VCaP (cell line): ENCODE measurements around the gene ABHD12.
A peak's percentile ranks its signal among the peaks of the same experiment; 100 is the strongest.

Experiments
- H3K27ac ChIP-seq: fragments of 450-650 bp; 2 replicates; pipeline ENCODE4 v1.5.1; 2017
- CTCF ChIP-seq: fragments of 450-650 bp; conservative IDR thresholded peaks from 2 replicates; pipeline ENCODE4 v1.5.1; 2017; ENCODE audit warnings: mild to moderate bottlenecking, moderate library complexity

ABHD12 gene

GRCh38 chr20:25277941-25278521 lies 112.6 kb downstream of the ABHD12 start:
- H3K27ac ChIP-seq = peak overlapping the region; percentile 94
- no peak for TF ChIP-seq CTCF

- no peak for TF ChIP-seq CTCF
- H3K27ac ChIP-seq = peak overlapping the region; percentile 94
Measured at GRCh38 chr20:25277051-25277801, 113.4 kb downstream of the ABHD12 start.

GRCh38 chr20:25276533-25277050 lies 114.0 kb downstream of the ABHD12 start:
- no peak for TF ChIP-seq CTCF
- peak overlapping the region; percentile 94; the same call in 1 of the 2 replicates for H3K27ac ChIP-seq

GRCh38 chr20:25275813-25276532 lies 114.7 kb downstream of the ABHD12 start:
- no peak overlapping the region for H3K27ac ChIP-seq
- TF ChIP-seq CTCF = no peak

- no peak for TF ChIP-seq CTCF
Measured at GRCh38 chr20:25274891-25275812, 115.5 kb downstream of the ABHD12 start.

GRCh38 chr20:25274481-25274880 lies 116.2 kb downstream of the ABHD12 start:
- TF ChIP-seq CTCF = no peak
- H3K27ac ChIP-seq = no peak overlapping the region

More at GRCh38 chr20:25274891-25275812, 115.5 kb downstream of the ABHD12 start:
- H3K27ac ChIP-seq = no peak overlapping the region
